Stimulated activated CD4-positive, alpha-beta T cell treated with anti-CD3 and anti-CD28 coated beads, TNF-alpha, amount 100 ng/mL, for 24 hours (primary cell): Measurements from ENCODE around the gene TMCO4.

Experiments
- DNase-seq, 3 experiments: peaks; one replicate each; pipeline ENCODE4 v3.0.0-alpha.2; 2020; ENCODE audit warnings: low read depth in 3 of 3

The TMCO4 gene

GRCh38 chr1:19775831-19776230, 23.9 kb downstream of the TMCO4 start:
- DNase-seq: no peak

- DNase-seq: no peak
Measured at GRCh38 chr1:19775317-19775716, 24.4 kb downstream of the TMCO4 start.

DNA sequence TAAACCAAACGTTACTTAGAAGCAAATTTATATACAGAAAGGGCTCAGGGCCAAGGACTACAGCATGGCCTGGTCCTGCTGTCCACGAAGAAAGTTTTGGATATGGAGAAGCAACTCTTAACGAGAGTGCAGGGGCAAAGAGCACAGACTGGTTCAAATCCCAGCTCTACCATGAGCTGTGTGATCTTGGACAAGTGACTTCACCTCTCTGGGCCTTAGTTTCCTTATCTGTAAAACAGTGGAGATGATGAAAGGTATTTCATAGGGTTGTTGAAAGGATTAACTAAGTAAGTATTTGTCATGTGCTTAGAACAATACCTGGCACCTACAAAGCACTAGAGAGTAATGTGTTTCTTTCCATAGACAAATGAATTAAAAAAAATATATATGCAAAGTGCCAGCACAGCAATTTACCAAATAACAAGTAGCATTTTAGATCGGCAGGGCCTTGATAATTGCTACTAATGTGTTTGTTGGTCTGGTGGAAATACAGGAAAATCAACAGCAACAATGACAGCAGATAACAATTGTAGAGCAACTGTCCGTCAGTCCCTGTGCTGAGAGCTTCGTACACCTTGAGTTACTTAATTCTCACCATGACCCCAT, 25.4 kb downstream of the TMCO4 start:
- DNase-seq: no peak

- DNase-seq: no peak
Measured at GRCh38 chr1:19773485-19773884, 26.2 kb downstream of the TMCO4 start.

GRCh38 chr1:19772053-19772452, 27.7 kb downstream of the TMCO4 start:
- DNase-seq: no peak

DNA sequence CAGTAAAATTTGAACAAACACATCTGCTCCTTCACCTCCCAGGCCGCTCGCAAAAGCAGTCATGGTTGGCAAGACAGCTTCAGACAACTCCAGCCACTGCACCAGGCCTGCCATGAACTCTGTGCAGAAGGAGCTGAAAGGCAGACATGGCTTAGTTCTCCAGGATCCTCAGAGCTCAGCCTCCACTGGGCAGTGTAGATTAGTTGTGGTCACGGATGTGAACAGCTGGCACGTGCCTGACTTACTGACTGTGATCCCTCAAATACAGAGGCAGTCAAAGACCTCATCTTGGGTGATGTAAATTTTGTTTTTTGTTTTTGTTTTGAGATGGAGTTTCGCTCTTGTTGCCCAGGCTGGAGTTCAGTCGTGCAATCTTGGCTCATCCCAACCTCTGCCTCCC, 28.4 kb downstream of the TMCO4 start:
- no peak for DNase-seq

GRCh38 chr1:19770436-19771190, 29.1 kb downstream of the TMCO4 start:
- no peak for DNase-seq

- no peak for DNase-seq
Measured at GRCh38 chr1:19769211-19769932, 30.3 kb downstream of the TMCO4 start.

- no peak for DNase-seq
Measured at GRCh38 chr1:19768353-19769210, 31.1 kb downstream of the TMCO4 start.

GRCh38 chr1:19765623-19766022, 34.1 kb downstream of the TMCO4 start:
- peak; percentile 8 to 44 (median 23) for DNase-seq

DNA sequence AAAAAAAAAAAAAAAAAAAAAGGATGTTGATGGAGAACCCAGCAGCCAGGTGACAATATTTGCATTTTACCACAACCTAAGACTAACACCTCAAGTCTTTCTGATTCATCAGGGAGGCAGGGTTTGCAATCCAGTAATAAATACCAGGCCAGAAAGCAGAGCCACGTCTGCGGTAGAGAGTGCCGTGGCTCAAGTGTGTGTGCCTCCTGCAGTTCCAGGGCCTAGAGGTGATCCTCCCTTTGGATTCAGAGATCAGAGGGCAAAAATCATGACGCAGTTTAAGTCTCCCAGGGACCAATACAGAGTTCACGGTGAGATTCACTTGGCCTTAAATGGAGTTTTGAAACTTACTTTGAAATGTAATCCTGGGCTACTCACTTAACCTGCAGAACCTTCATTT, 34.9 kb downstream of the TMCO4 start:
- DNase-seq: peak in 1 of 3 experiments; percentile 7

DNA sequence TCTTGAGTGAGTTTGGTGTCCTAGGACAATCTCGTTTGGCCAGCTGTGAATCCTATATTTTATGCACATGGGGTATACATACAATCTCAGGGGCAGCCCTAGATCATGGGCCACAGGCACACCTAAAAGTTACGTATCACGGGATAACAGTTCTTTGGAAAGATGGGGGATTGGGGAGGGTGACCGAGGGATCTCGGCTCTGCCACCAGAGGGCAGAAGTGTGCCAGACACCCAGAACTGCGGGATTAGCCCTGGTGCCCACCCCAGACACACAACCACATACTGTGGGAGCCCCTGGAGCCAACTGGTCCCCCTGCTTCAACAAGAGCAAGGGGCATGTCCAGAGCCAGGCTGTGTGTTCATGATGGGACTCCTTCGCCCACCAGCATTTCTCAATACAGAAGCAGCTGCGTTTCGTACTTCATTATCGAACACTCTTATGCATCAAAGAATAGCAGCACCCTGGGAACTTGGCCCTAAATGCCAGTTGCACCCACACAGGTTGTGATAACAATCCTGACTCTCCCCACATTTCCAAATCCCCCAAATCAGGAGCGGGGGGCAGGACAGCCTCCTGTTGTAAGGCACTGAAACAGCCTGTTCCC, 37.4 kb downstream of the TMCO4 start:
- DNase-seq: peak; percentile 1 to 35 (median 7)

- DNase-seq: no peak
Measured at GRCh38 chr1:19759740-19760089, 40.0 kb downstream of the TMCO4 start.

DNA sequence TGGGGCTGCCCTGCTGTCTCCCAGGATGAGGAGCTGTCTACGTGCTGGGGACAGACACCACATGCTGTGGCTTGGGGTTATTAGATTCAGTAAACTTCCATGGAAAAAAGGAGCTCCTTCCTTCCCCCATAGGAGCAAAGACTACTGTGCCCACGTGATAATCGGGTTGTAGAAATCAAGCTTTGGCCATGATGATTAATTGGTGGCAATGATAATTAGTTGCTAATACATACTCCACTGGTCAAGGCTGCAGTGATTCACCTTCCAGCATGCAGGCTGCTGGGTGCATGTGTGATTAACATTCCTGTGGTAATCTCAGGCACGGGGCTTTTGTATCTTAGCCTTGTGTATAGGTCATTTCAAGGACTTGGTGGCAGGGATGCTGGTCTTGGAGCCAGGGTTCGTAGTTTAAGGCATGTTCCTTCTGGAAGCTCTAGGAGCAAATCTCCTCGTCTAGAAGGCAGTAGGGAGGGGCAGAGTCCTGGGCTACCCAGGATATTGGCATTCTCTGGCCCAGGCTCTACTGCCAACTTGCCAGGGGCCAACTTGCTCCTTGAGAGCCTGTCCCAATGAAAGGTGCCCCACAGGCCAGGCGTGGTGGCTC, 41.4 kb downstream of the TMCO4 start:
- no peak for DNase-seq

GRCh38 chr1:19757641-19758040, 42.1 kb downstream of the TMCO4 start:
- no peak for DNase-seq

- no peak for DNase-seq
Measured at GRCh38 chr1:19756480-19756879, 43.2 kb downstream of the TMCO4 start.

GRCh38 chr1:19754482-19754881, 45.2 kb downstream of the TMCO4 start:
- no peak for DNase-seq

GRCh38 chr1:19752083-19752696, 47.5 kb downstream of the TMCO4 start:
- DNase-seq: no peak

DNA sequence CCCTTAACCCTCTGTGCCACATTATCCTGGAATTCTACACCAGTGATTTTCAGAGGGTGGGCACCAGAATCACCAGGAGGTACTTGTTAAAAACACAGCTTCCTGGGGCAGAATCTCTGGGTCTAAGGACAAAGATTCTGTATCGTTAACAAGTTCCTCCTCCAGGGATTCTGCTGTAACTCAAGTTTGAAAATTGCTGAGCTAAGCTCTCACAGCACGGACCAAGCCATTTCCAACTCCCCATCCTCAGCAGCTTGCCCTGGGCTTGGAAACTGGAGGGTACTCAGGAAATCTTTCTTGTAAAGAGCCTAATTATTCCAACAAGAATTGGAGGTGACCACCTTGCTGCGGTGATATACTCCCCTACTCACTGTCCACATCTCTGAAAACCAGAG, 48.8 kb downstream of the TMCO4 start:
- no peak for DNase-seq

- no peak for DNase-seq
Measured at GRCh38 chr1:19750101-19750881, 49.4 kb downstream of the TMCO4 start.
